Smooth muscle cell of the brain vasculature (primary cell): ENCODE data around the gene RAVER2.

ENCODE experiments used
- DNase-seq: peaks from one replicate; pipeline ENCODE4 v3.0.0-alpha.2; 2012; ENCODE audit warnings: low read depth, low spot score

Gene RAVER2

DNA sequence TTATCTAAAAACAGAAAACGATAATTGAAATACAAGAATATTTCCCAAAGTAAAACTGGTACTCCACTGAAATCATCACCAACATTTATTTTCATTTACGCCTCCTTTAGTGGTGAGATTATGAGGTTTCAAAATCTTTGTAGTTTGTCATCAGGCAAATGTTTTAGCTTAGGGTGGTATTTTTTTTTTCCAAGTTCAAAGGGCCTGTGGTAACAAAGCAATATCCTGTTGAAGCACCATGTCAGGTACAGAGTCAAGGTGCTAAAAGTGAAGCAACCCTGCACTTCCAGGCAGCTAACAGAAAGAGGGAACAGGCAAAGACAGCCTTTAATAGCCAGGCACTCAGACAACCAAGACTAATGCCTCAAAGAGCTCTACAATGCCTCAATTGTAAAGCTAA, 132.3 kb downstream of the RAVER2 start:
- no peak for DNase-seq

DNA sequence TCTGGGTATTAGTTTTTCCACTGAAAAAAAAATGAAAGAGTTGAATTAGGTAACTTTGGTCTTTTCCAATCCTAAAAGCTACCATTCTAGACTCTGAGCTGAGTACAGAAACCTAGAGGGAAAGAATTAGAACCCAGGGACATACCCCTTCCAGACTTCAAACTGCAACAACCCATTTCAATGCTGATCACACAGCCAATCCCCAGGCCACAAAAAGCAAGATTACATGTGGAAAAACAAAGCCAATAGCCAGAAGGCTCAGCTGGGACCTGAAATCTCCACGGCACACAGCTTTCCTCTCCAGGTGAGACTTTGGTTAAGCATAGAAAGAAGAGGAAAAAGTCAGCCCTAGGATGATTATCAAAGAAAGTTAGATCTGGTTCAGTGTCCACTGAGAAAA, 132.7 kb downstream of the RAVER2 start:
- no peak for DNase-seq

- no peak for DNase-seq
Observed at GRCh38 chr1:64878090-64878489, 133.2 kb downstream of the RAVER2 start.

- no peak for DNase-seq
Observed at GRCh38 chr1:64878931-64879611, 134.2 kb downstream of the RAVER2 start.

- DNase-seq = no peak
Observed at GRCh38 chr1:64880449-64880848, 135.6 kb downstream of the RAVER2 start.

DNA sequence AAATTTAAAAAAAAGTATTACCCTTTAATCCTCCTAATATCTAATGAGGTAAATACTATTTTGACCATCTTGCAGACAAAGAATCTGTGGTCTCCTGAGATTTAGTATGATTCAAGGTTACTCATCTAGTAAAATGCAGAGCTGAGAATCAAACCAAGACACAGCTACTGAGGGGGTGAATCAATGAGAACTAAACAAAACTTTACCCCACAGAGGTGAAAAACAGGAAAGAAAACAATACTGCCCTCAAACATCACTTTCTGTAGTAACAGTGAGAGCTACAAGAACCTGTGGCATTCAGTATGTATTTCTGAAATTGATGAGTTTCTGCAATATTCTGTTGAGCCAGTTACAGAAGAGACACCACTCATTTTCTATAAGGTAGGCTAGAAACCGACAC, 136.4 kb downstream of the RAVER2 start:
- no peak for DNase-seq
